Measurements from ENCODE around the gene ALDH1L2.

ALDH1L2 gene

GRCh38 chr12:105076098-105076497, 8.2 kb downstream of the ALDH1L2 start:
- Histone ChIP-seq H3K4me3 (no peak overlapping the region), H3K9me3 (no peaks in the 10 kb centered on the region), H3K27me3 (ENCODE audit: low read depth) (0 out of 2 replicates have a peak, but pooled peaks cover 2% of the 10 kb centered on the region), H3K4me1 (peaks cover 9% of the 10 kb centered on the region; the same call in 1 of the 2 replicates), H3K36me3 (replicated peaks) (no peaks in the 10 kb centered on the region)
- no peak for DNase-seq (ENCODE audit: low spot score in 2 of 2)
- in situ Hi-C loops (cut with MboI; ENCODE audit: low sequenced_read_pairs): no loop called here

GRCh38 chr12:105072888-105073488, 11.3 kb downstream of the ALDH1L2 start:
- Histone ChIP-seq H3K9me3 (no peaks in the 10 kb centered on the region), H3K4me3 (no peak overlapping the region), H3K4me1 (no peaks in the 10 kb centered on the region), H3K27me3 (ENCODE audit: low read depth) (0 out of 2 replicates have a peak, but pooled peaks cover 2% of the 10 kb centered on the region), H3K36me3 (replicated peaks) (no peaks in the 10 kb centered on the region)
- in situ Hi-C loops (cut with MboI; ENCODE audit: low sequenced_read_pairs): no loop called here
- no peak for DNase-seq (ENCODE audit: low spot score in 2 of 2)

DNA sequence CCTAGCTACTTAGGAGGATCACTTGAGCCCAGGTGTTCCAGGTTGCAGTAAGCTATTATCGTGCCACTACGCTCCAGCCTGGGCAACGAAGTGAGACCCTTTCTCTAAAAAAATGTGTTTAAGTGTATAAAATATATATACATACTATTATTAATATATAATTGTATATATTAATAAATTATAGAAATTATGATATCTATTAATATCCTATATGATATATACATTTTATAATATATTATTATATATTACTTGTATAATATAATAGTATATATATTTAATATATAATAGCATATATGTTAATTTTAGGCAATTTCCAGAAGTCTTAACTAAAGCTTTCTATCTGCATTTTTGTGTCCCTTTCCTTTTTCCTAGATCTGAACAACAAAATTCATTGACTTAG, 12.3 kb downstream of the ALDH1L2 start:
- DNase-seq (ENCODE audit: low spot score in 2 of 2): no peak
- no peak overlapping the region for H3K4me3 ChIP-seq
- 0 out of 2 replicates have a peak, but pooled peaks cover 2% of the 10 kb centered on the region for H3K27me3 ChIP-seq (ENCODE audit: low read depth)
- no peaks in the 10 kb centered on the region for H3K9me3 ChIP-seq
- in situ Hi-C loops (cut with MboI; ENCODE audit: low sequenced_read_pairs): no loop called here
- H3K4me1 ChIP-seq: no peaks in the 10 kb centered on the region
- H3K36me3 ChIP-seq (replicated peaks): no peaks in the 10 kb centered on the region

GRCh38 chr12:105069936-105070702, 14.1 kb downstream of the ALDH1L2 start:
- in situ Hi-C loops (cut with MboI; ENCODE audit: low sequenced_read_pairs): no loop called here
- DNase-seq (ENCODE audit: low spot score in 2 of 2): no peak
- Histone ChIP-seq H3K27me3 (ENCODE audit: low read depth) (0 out of 2 replicates have a peak, but pooled peaks cover 2% of the 10 kb centered on the region), H3K4me1 (no peaks in the 10 kb centered on the region), H3K36me3 (replicated peaks) (no peaks in the 10 kb centered on the region), H3K9me3 (no peaks in the 10 kb centered on the region), H3K4me3 (no peak overlapping the region)

GRCh38 chr12:105067511-105068031, 16.7 kb downstream of the ALDH1L2 start:
- no peaks in the 10 kb centered on the region for H3K4me1 ChIP-seq
- H3K9me3 ChIP-seq: no peaks in the 10 kb centered on the region
- no peaks in the 10 kb centered on the region for H3K36me3 ChIP-seq (replicated peaks)
- DNase-seq (ENCODE audit: low spot score in 2 of 2): no peak
- in situ Hi-C loops (cut with MboI; ENCODE audit: low sequenced_read_pairs): no loop called here
- H3K27me3 ChIP-seq (ENCODE audit: low read depth): no peaks in the 10 kb centered on the region
- H3K4me3 ChIP-seq: no peak overlapping the region

DNA sequence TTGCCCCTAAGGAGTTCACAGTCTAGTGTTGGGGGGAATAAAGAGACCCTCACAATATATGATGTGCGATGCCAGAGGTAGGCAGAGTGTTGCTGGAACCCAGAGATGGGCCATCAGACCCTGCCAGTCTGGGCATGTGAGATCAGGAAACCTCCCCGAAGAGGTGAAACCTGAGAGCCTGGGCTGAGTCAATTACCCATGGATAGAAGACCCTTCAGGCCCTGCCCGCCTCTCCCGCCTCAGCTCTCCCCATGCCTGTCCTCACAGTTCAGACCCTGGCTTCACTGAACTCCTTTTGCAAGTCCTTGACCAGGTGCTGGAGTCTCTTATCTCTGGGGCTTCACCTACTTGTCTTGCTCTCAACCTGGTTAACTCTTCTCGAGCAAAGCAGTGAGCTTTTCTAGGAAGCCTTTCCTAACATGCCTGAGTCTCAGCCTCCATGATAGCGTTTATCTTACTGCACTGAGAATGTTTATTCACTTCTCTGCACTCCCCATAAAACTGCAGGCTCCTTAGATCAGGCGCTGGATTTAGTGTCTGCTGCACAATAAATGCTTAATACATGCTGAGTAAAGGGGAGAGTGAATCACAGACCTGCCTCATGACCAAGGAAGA, 19.6 kb downstream of the ALDH1L2 start:
- Histone ChIP-seq H3K36me3 (replicated peaks) (no peaks in the 10 kb centered on the region), H3K4me3 (no peak overlapping the region), H3K27me3 (ENCODE audit: low read depth) (no peaks in the 10 kb centered on the region), H3K4me1 (no peaks in the 10 kb centered on the region), H3K9me3 (no peaks in the 10 kb centered on the region)
- in situ Hi-C loops (cut with MboI; ENCODE audit: low sequenced_read_pairs): no loop called here
- DNase-seq (ENCODE audit: low spot score in 2 of 2): no peak

DNA sequence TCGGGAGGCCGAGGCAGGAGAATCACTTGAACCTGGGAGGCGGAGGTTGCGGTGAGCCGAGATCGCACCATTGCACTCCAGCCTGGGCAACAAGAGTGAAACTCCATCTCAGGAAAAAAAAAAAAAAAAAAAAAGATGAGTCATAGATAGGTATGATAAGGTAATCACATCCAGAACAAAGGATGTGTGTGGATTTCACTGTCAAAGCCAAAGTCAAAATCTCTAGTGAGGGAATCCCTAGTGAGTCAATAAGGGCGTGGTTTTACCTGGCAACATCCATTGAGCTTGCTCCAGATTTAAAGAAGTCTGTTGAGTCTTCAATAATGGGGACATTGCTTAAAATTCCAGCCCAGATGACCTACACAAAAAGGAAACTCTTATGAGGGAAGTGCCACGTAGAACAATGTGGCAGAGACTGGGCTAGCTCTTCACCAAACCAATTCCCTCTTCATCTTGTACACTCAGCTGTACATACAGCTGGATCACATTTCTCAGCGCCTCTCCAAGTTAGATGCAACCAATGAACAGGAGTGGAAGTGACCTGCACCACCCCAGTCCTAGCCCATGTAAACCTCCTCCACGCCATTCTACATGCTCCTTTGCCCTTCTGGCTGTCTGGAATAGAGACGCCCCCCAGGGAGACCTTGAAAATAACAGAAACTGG, 23.4 kb downstream of the ALDH1L2 start:
- H3K27me3 ChIP-seq (ENCODE audit: low read depth): no peaks in the 10 kb centered on the region
- no peaks in the 10 kb centered on the region for H3K4me1 ChIP-seq
- in situ Hi-C loops (cut with MboI; ENCODE audit: low sequenced_read_pairs): no loop called here
- no peaks in the 10 kb centered on the region for H3K9me3 ChIP-seq
- DNase-seq (ENCODE audit: low spot score in 2 of 2): no peak
- H3K4me3 ChIP-seq: no peak overlapping the region
- H3K36me3 ChIP-seq (replicated peaks): no peaks in the 10 kb centered on the region

DNA sequence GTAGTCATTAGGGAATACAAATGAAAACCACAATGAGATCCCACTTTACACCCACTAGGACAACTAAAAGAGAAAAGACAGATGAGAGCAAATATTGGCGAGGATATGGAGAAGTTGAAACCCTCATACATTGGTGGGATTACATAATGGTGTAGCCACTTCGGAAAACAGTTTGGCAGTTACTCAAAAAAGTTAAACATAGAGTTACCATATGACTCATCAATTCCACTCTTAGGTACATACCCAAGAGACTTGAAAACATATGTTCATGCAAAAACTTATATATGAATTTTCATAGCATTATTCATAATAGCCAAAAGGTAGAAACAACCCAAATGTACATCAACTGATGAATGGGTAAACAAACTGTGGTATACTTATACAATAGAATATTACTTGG, 27.1 kb downstream of the ALDH1L2 start:
- no peaks in the 10 kb centered on the region for H3K9me3 ChIP-seq
- no peak for DNase-seq (ENCODE audit: low spot score in 2 of 2)
- in situ Hi-C loops (cut with MboI; ENCODE audit: low sequenced_read_pairs): loop anchor here (10.0 kb wide), 1 partner anchor 862 kb away; no protein-coding TSS in a partner anchor
- H3K4me3 ChIP-seq: no peak overlapping the region
- no peaks in the 10 kb centered on the region for H3K4me1 ChIP-seq
- no peaks in the 10 kb centered on the region for H3K27me3 ChIP-seq (ENCODE audit: low read depth)
- H3K36me3 ChIP-seq (replicated peaks): no peaks in the 10 kb centered on the region

DNA sequence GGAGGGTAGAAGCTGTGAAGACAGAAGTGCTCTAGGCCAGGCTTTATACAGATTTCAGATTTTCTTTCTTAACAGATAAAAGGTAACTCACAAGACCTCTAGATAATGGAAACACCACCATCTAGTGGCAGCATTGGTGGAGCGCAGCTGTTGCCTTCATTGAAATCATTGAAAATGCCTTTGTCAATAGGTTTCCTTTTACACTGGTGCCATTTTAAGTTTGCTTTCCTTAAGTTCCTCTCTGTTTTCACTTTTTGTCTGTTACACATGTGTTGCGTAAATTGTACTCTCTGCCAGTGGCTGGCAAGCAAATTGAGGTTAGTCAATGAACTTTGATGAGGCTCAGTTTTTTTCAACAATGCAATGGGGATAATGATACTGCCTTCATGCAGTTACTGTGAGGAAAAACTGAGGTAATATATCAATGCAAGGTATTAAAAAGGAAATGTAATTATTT, 31.1 kb downstream of the ALDH1L2 start:
- H3K4me1 ChIP-seq: no peaks in the 10 kb centered on the region
- no peaks in the 10 kb centered on the region for H3K27me3 ChIP-seq (ENCODE audit: low read depth)
- H3K36me3 ChIP-seq (replicated peaks): no peaks in the 10 kb centered on the region
- H3K4me3 ChIP-seq: no peak overlapping the region
- in situ Hi-C loops (cut with MboI; ENCODE audit: low sequenced_read_pairs): loop anchor here (5.0 to 10.0 kb wide), 2 partner anchors 671 to 858 kb away; no protein-coding TSS in a partner anchor
- H3K9me3 ChIP-seq: no peaks in the 10 kb centered on the region
- DNase-seq (ENCODE audit: low spot score in 2 of 2): peak; percentile 79 to 81

- Histone ChIP-seq H3K36me3 (replicated peaks) (no peaks in the 10 kb centered on the region), H3K4me1 (no peaks in the 10 kb centered on the region), H3K4me3 (no peak overlapping the region), H3K9me3 (no peaks in the 10 kb centered on the region), H3K27me3 (ENCODE audit: low read depth) (no peaks in the 10 kb centered on the region)
- DNase-seq (ENCODE audit: low spot score in 2 of 2): no peak
- in situ Hi-C loops (cut with MboI; ENCODE audit: low sequenced_read_pairs): loop anchor here (5.0 to 10.0 kb wide), 2 partner anchors 670 to 857 kb away; no protein-coding TSS in a partner anchor
Observed at GRCh38 chr12:105051981-105052380, 32.3 kb downstream of the ALDH1L2 start.

DNA sequence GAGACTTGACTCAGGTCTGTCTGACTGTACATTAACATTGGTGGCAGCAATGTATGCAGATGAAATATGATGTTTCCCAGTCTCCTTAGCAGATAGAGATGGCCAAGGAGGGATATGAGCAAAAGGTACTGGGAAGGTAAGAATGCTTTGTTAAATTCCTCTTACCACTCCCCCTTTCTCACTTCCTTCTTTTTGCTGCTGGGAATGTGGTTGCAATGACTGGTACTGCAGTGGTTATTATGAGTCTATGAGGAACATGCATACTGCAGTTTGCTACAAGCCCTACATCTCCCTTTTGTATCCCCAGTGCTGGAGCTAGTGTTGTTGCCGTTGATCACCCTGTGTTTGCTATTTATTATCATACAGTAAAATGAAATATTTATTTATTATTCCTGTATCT, 35.9 kb downstream of the ALDH1L2 start:
- no peak overlapping the region for H3K4me3 ChIP-seq
- no peak for DNase-seq (ENCODE audit: low spot score in 2 of 2)
- no peaks in the 10 kb centered on the region for H3K9me3 ChIP-seq
- in situ Hi-C loops (cut with MboI; ENCODE audit: low sequenced_read_pairs): no loop called here
- H3K36me3 ChIP-seq (replicated peaks): no peaks in the 10 kb centered on the region
- H3K4me1 ChIP-seq: no peaks in the 10 kb centered on the region
- no peaks in the 10 kb centered on the region for H3K27me3 ChIP-seq (ENCODE audit: low read depth)

DNA sequence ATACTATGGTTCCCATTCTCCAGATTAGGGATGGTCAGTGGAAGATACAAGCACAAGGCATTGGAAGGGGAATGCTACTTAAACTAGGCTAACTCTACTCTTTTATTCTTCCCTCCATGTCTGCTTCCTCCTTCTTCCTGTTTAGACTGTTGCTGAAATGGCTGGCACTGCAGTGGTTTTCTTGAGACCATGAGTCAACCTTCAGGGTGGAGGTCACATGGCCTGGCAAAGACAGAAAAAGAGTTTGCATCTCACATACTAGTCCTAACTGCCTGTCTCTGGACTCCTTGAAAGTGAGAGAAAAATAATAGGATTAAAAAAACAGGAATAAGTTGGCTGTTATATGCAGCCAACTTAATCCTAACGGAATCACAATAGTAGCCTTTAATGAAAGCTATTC, 37.0 kb downstream of the ALDH1L2 start:
- in situ Hi-C loops (cut with MboI; ENCODE audit: low sequenced_read_pairs): no loop called here
- Histone ChIP-seq H3K27me3 (ENCODE audit: low read depth) (no peaks in the 10 kb centered on the region), H3K36me3 (replicated peaks) (no peaks in the 10 kb centered on the region), H3K9me3 (no peaks in the 10 kb centered on the region), H3K4me1 (no peaks in the 10 kb centered on the region), H3K4me3 (no peak overlapping the region)
- DNase-seq (ENCODE audit: low spot score in 2 of 2): no peak

- no peak for DNase-seq (ENCODE audit: low spot score in 2 of 2)
- Histone ChIP-seq H3K4me1 (no peaks in the 10 kb centered on the region), H3K36me3 (replicated peaks) (no peaks in the 10 kb centered on the region), H3K9me3 (no peaks in the 10 kb centered on the region), H3K4me3 (no peak overlapping the region), H3K27me3 (ENCODE audit: low read depth) (no peaks in the 10 kb centered on the region)
- in situ Hi-C loops (cut with MboI; ENCODE audit: low sequenced_read_pairs): no loop called here
Observed at GRCh38 chr12:105041186-105041585, 43.1 kb downstream of the ALDH1L2 start.

All from HAP-1 (cell line).